ENCODE data around the gene CPNE8. TPM values are rescaled to one million over a fixed set of nuclear protein-coding genes. Genes with fewer than 3 reads are reported as not detected.

The CPNE8 gene
- total and polyA plus RNA-seq, 10 of the 15 experiments (the other 5 are each of a cell fraction or from before 2014, with no cell fraction given): 11.3 to 38.4 (median 18.9) TPM

GRCh38 chr12:38775457-38775856 lies 129.9 kb downstream of the CPNE8 start:
- Histone ChIP-seq H4K20me1 (ENCODE audit: control insufficient read depth, insufficient read depth) (no peaks in the 10 kb centered on the region), H3K27ac (ENCODE audit: control insufficient read depth, insufficient read depth) (peak overlapping the region; percentile 83), H3K27me3 (replicated peaks in 1 of 2; ENCODE audit: control insufficient read depth in 2 of 2, insufficient read depth in 2 of 2, low read length in 1 of 2) (no peaks in the 10 kb centered on the region), H3K79me2 (ENCODE audit: control insufficient read depth, insufficient read depth, low read length) (no peaks in the 10 kb centered on the region; the same call in 1 of the 2 replicates), H3K4me2 (ENCODE audit: control insufficient read depth, insufficient read depth) (peak overlapping the region; percentile 26), H2AFZ (ENCODE audit: control insufficient read depth, low read depth, low read length) (no peak overlapping the region; the same call in 1 of the 2 replicates), H3K4me1 (ENCODE audit: control insufficient read depth, insufficient read depth, low read length) (peaks cover 11% of the 10 kb centered on the region; the same call in 1 of the 2 replicates), H3K9me3 (replicated peaks; ENCODE audit: control insufficient read depth, insufficient read depth, low read length) (peaks cover 6% of the 10 kb centered on the region), H3K36me3 (ENCODE audit: control insufficient read depth in 2 of 2, insufficient read depth in 2 of 2, low read length in 1 of 2) (no peaks in the 10 kb centered on the region), H3K4me3 (no peak overlapping the region), H3K9ac (ENCODE audit: control insufficient read depth, insufficient read depth, low read length) (no peak overlapping the region; the same call in 1 of the 2 replicates)
- ChIA-PET CTCF (interaction anchor here (0.8 to 3.4 kb wide), 7 partner anchors 11 to 134 kb away, joined by 3 to 34 read pairs (median 3); partner anchors contain the start of gene CPNE8), SMC1A (ENCODE audit: uncharacterized antibody, unreplicated experiment) (interaction anchor here (0.7 to 2.4 kb wide), 20 partner anchors 8 to 135 kb away, joined by 3 to 19 read pairs (median 4); partner anchors contain the start of gene CPNE8), RAD21 (ENCODE audit: unreplicated experiment) (interaction anchor here (0.7 to 3.2 kb wide), 19 partner anchors 8 to 425 kb away, joined by 3 to 58 read pairs (median 4); partner anchors contain the start of gene CPNE8), POLR2A (interaction anchor here (0.7 to 2.5 kb wide), 5 partner anchors 9 to 130 kb away, joined by 3 to 27 read pairs (median 4); partner anchors contain the start of gene CPNE8)
- BruUV-seq (replicated peaks): no TSS peak
- in situ Hi-C loops (cut with MboI) (loop anchor here (25.0 kb wide), 5 partner anchors 88 to 837 kb away; partner anchors contain the start of gene ABCD2), intact Hi-C loops (cut with micrococcal nuclease; ENCODE audit: unreplicated experiment) (loop anchor here (2.0 to 5.0 kb wide), 3 partner anchors 37 to 425 kb away; partner anchors contain the start of gene CPNE8)
- ATAC-seq: peak; percentile 91
- peak; percentile 76 for DNase-seq (ENCODE audit: low read depth, low spot score)
- FAIRE-seq: peak; percentile 92
- TF ChIP-seq MEF2B (IDR thresholded peaks at IDR 0.05; ENCODE audit: partially characterized antibody, poor library complexity, severe bottlenecking): peak; percentile 85
- TF ChIP-seq MTA3 (IDR thresholded peaks at IDR 0.05; ENCODE audit: borderline replicate concordance, low read length): no peak
- TF ChIP-seq RAD51 (IDR thresholded peaks at IDR 0.05): peak; percentile 39; the same call in 1 of the 2 replicates
- TF ChIP-seq, protein P1, sequence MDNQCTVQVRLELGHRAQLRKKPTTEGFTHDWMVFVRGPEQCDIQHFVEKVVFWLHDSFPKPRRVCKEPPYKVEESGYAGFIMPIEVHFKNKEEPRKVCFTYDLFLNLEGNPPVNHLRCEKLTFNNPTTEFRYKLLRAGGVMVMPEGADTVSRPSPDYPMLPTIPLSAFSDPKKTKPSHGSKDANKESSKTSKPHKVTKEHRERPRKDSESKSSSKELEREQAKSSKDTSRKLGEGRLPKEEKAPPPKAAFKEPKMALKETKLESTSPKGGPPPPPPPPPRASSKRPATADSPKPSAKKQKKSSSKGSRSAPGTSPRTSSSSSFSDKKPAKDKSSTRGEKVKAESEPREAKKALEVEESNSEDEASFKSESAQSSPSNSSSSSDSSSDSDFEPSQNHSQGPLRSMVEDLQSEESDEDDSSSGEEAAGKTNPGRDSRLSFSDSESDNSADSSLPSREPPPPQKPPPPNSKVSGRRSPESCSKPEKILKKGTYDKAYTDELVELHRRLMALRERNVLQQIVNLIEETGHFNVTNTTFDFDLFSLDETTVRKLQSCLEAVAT (IDR thresholded peaks at IDR 0.05): peak; percentile 55; the same call in 1 of the 2 replicates
- peak; percentile 64; the same call in 1 of the 2 replicates for TF ChIP-seq PML (IDR thresholded peaks at IDR 0.05; ENCODE audit: low read length)
- TF ChIP-seq E2F4 (IDR thresholded peaks at IDR 0.05; ENCODE audit: low read depth, low read length): no peak
- TF ChIP-seq, protein P2, sequence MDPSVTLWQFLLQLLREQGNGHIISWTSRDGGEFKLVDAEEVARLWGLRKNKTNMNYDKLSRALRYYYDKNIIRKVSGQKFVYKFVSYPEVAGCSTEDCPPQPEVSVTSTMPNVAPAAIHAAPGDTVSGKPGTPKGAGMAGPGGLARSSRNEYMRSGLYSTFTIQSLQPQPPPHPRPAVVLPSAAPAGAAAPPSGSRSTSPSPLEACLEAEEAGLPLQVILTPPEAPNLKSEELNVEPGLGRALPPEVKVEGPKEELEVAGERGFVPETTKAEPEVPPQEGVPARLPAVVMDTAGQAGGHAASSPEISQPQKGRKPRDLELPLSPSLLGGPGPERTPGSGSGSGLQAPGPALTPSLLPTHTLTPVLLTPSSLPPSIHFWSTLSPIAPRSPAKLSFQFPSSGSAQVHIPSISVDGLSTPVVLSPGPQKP (IDR thresholded peaks at IDR 0.05; ENCODE audit: low read depth, low read length): no peak
- peak; percentile 91 for TF ChIP-seq PKNOX1 (IDR thresholded peaks at IDR 0.05)
- TF ChIP-seq BCL11A (IDR thresholded peaks at IDR 0.05; ENCODE audit: low read depth, low read length): peak; percentile 84
- TF ChIP-seq NFIC (IDR thresholded peaks at IDR 0.05; ENCODE audit: low read depth, low read length): peak; percentile 83; the same call in 1 of the 2 replicates
- 0 out of 2 replicates have a peak, but pooled peaks have one; percentile 20 for TF ChIP-seq JUND (IDR thresholded peaks at IDR 0.05; ENCODE audit: low read depth, low read length)
- 0 out of 2 replicates have a peak, but pooled peaks have one; percentile 70 for TF ChIP-seq RCOR1 (conservative IDR thresholded peaks at IDR 0.05; ENCODE audit: low read depth, low read length)
- peak; percentile 79 for TF ChIP-seq CREB1 (IDR thresholded peaks at IDR 0.05; ENCODE audit: low read depth)
- TF ChIP-seq IKZF2 (IDR thresholded peaks at IDR 0.05): peak; percentile 93 to 95
- peak; percentile 89 for TF ChIP-seq IRF4 (IDR thresholded peaks at IDR 0.05; ENCODE audit: low read depth, low read length)
- TF ChIP-seq IRF5 (IDR thresholded peaks at IDR 0.05; ENCODE audit: borderline replicate concordance): no peak
- peak; percentile 26 to 31; a peak in 1 of 4 replicates for TF ChIP-seq BHLHE40 (IDR thresholded peaks at IDR 0.05; ENCODE audit: borderline replicate concordance in 1 of 2, low read depth in 2 of 2, low read length in 1 of 2)
- TF ChIP-seq JUNB (IDR thresholded peaks at IDR 0.05): peak; percentile 87
